H9 (cell line): ENCODE data around the gene CYBRD1. TPM values are rescaled to one million over a fixed set of nuclear protein-coding genes. Genes with fewer than 3 reads are reported as not detected.
A peak's percentile ranks its signal among the peaks of the same experiment; 100 is the strongest.

Source experiments
- DNase-seq: peaks from one replicate; pipeline ENCODE4 v3.0.0-alpha.2; 2017
- H2AFZ ChIP-seq: one replicate; pipeline ENCODE4 v1.6.1; 2013; ENCODE audit warnings: mild to moderate bottlenecking, low read length, control low read depth, moderate library complexity
- H2AK5ac ChIP-seq: 2 replicates; pipeline ENCODE4 v1.6.1; 2013; ENCODE audit warnings: low read length, control low read depth, mixed read lengths; ENCODE audit not compliant: insufficient read length
- H2BK120ac ChIP-seq: one replicate; pipeline ENCODE4 v1.6.1; 2013; ENCODE audit warnings: low read depth, mild to moderate bottlenecking, low read length, control low read depth, inconsistent platforms; ENCODE audit not compliant: poor library complexity, severe bottlenecking
- H2BK12ac ChIP-seq: 2 replicates; pipeline ENCODE4 v1.6.1; 2013; ENCODE audit warnings: low read length, control low read depth, mixed read lengths, low read depth; ENCODE audit not compliant: insufficient read length
- H2BK15ac ChIP-seq: 2 replicates; pipeline ENCODE4 v1.6.1; 2013; ENCODE audit warnings: low read depth, low read length, control low read depth
- H2BK20ac ChIP-seq: one replicate; pipeline ENCODE4 v1.6.1; 2013; ENCODE audit warnings: low read depth, mild to moderate bottlenecking, low read length, control low read depth, inconsistent platforms; ENCODE audit not compliant: poor library complexity, severe bottlenecking
- H2BK5ac ChIP-seq: 2 replicates; pipeline ENCODE4 v1.6.1; 2013; ENCODE audit warnings: low read length, control low read depth, mixed read lengths; ENCODE audit not compliant: insufficient read length
- H3K14ac ChIP-seq: 2 replicates; pipeline ENCODE4 v1.6.1; 2013; ENCODE audit warnings: low read length, control low read depth; ENCODE audit not compliant: insufficient read depth
- H3K18ac ChIP-seq: 2 replicates; pipeline ENCODE4 v1.6.1; 2013; ENCODE audit warnings: low read depth, mild to moderate bottlenecking, mixed read lengths, low read length, control low read depth; ENCODE audit not compliant: insufficient read length
- H3K23ac ChIP-seq: 2 replicates; pipeline ENCODE4 v1.6.1; 2013; ENCODE audit warnings: low read length, control low read depth, mixed read lengths, low read depth; ENCODE audit not compliant: insufficient read length
- H3K23me2 ChIP-seq: 2 replicates; pipeline ENCODE4 v1.6.1; 2013; ENCODE audit warnings: low read depth, mild to moderate bottlenecking, mixed read lengths, low read length, control low read depth; ENCODE audit not compliant: insufficient read length, poor library complexity, severe bottlenecking
- H3K27ac ChIP-seq: 2 replicates; pipeline ENCODE4 v1.5.1; 2013; ENCODE audit warnings: low read length, control low read depth, mixed read lengths, low read depth; ENCODE audit not compliant: insufficient read length
- H3K27me3 ChIP-seq: 2 replicates; pipeline ENCODE4 v1.6.1; 2013; ENCODE audit warnings: low read length, control low read depth, inconsistent platforms; ENCODE audit not compliant: insufficient read depth
- H3K4ac ChIP-seq: 2 replicates; pipeline ENCODE4 v1.6.1; 2013; ENCODE audit warnings: low read depth, mild to moderate bottlenecking, control low read depth, inconsistent platforms, low read length, moderate library complexity
- H3K4me1 ChIP-seq: 2 replicates; pipeline ENCODE4 v1.6.1; 2013; ENCODE audit warnings: low read length, control low read depth, inconsistent platforms; ENCODE audit not compliant: insufficient read depth
- H3K4me2 ChIP-seq: 2 replicates; pipeline ENCODE4 v1.6.1; 2013; ENCODE audit warnings: low read length, control low read depth, mixed read lengths; ENCODE audit not compliant: insufficient read length, insufficient read depth
- H3K56ac ChIP-seq: 2 replicates; pipeline ENCODE4 v1.6.1; 2013; ENCODE audit warnings: low read depth, mild to moderate bottlenecking, mixed read lengths, low read length, control low read depth; ENCODE audit not compliant: insufficient read length
- H3K79me1 ChIP-seq: 2 replicates; pipeline ENCODE4 v1.6.1; 2013; ENCODE audit warnings: low read depth, mild to moderate bottlenecking, moderate library complexity, low read length, control low read depth, inconsistent platforms; ENCODE audit not compliant: insufficient read depth, poor library complexity, severe bottlenecking
- H3K79me2 ChIP-seq: 2 replicates; pipeline ENCODE4 v1.6.1; 2013; ENCODE audit warnings: low read length, control low read depth, inconsistent platforms; ENCODE audit not compliant: insufficient read depth
- H3K9ac ChIP-seq: 2 replicates; pipeline ENCODE4 v1.6.1; 2013; ENCODE audit warnings: low read length, control low read depth, mixed read lengths; ENCODE audit not compliant: insufficient read length; ENCODE audit errors: extremely low read depth
- H3K9me3 ChIP-seq: one replicate; pipeline ENCODE4 v1.6.1; 2013; ENCODE audit warnings: low read depth, low read length, inconsistent platforms; ENCODE audit not compliant: control insufficient read depth
- H3T11ph ChIP-seq: one replicate; pipeline ENCODE4 v1.6.1; 2013; ENCODE audit warnings: mild to moderate bottlenecking, low read length, control low read depth, inconsistent platforms
- H4K20me1 ChIP-seq: one replicate; pipeline ENCODE4 v1.6.1; 2013; ENCODE audit not compliant: control insufficient read depth, insufficient read length, insufficient read depth
- H4K5ac ChIP-seq: 2 replicates; pipeline ENCODE4 v1.6.1; 2013; ENCODE audit warnings: low read depth, mild to moderate bottlenecking, mixed read lengths, low read length, control low read depth; ENCODE audit not compliant: insufficient read length
- H4K8ac ChIP-seq: replicated peaks from 2 replicates; pipeline ENCODE4 v1.6.1; 2013; ENCODE audit warnings: low read length, control low read depth, mixed read lengths, low read depth; ENCODE audit not compliant: insufficient read length
- H4K91ac ChIP-seq: 2 replicates; pipeline ENCODE4 v1.6.1; 2013; ENCODE audit warnings: low read depth, mild to moderate bottlenecking, moderate library complexity, mixed read lengths, low read length, control low read depth; ENCODE audit not compliant: insufficient read length
- H3K27ac Mint-ChIP-seq, 3 experiments: 2 replicates in 2 of 3; 3 replicates in 1 of 3; pipeline ENCODE4 v1.8.0; 2020 to 2021; ENCODE audit warnings: mixed read lengths in 3 of 3, mild to moderate bottlenecking in 1 of 3, moderate library complexity in 1 of 3
- H3K27me3 Mint-ChIP-seq: 2 replicates; pipeline ENCODE4 v1.8.0; 2021; ENCODE audit warnings: low read depth, mild to moderate bottlenecking, moderate library complexity, mixed read lengths
- H3K36me3 Mint-ChIP-seq, 3 experiments: 2 replicates in 2 of 3; 3 replicates in 1 of 3; pipeline ENCODE4 v1.8.0; 2020 to 2021; ENCODE audit warnings: low read depth in 3 of 3, mixed read lengths in 3 of 3; ENCODE audit not compliant: insufficient read depth in 1 of 3
- H3K4me1 Mint-ChIP-seq, 2 experiments: 2 replicates each; pipeline ENCODE4 v1.8.0; 2020; ENCODE audit warnings: mixed read lengths in 2 of 2
- H3K4me3 Mint-ChIP-seq, 2 experiments: 2 replicates in 1 of 2; 3 replicates in 1 of 2; pipeline ENCODE4 v1.8.0; 2020 to 2021; ENCODE audit warnings: mild to moderate bottlenecking in 2 of 2, mixed read lengths in 2 of 2, moderate library complexity in 1 of 2
- H3K9me3 Mint-ChIP-seq, 2 experiments: 2 replicates in 1 of 2; 3 replicates in 1 of 2; pipeline ENCODE4 v1.8.0; 2020; ENCODE audit warnings: mild to moderate bottlenecking in 2 of 2, mixed read lengths in 2 of 2, moderate library complexity in 1 of 2
- CTCF ChIP-seq: fragments of 200-600 bp; sonication (generic); conservative IDR thresholded peaks from 3 replicates; pipeline ENCODE4 v1.8.0; 2021; ENCODE audit warnings: antibody characterized with exemption, mild to moderate bottlenecking
- WGBS: extraction: QIAGEN DNeasy Blood & Tissue Kit; methylation state at CpG from one replicate; pipeline ENCODE4 v1.1.7; 2013; ENCODE audit warnings: missing lambda C conversion rate, low lambda C conversion rate, mixed read lengths; ENCODE audit not compliant: insufficient read length; ENCODE audit errors: extremely low coverage; 5-methylcytosine and 5-hydroxymethylcytosine counted together
- total RNA-seq: library from RNA; stranded (reverse); gene quantifications from 2 replicates; pipeline ENCODE4 v1.2.1, GENCODE V29; 2021

Gene CYBRD1
- total RNA-seq, 1 experiment from 2014 or later = 3.6 TPM

GRCh38 chr2:171490577-171490976 lies 31.7 kb upstream of the CYBRD1 start:
- no peak for TF ChIP-seq CTCF
- Histone ChIP-seq H3K79me1 (no peaks in the 10 kb centered on the region), H3K4me2 (no peak overlapping the region), H3K4me1 (peaks cover 8% of the 10 kb centered on the region; the same call in 1 of the 2 replicates), H4K20me1 (no peaks in the 10 kb centered on the region), H2BK20ac (no peak overlapping the region), H3K18ac (no peak overlapping the region), H3K27me3 (no peaks in the 10 kb centered on the region), H3K4ac (no peak overlapping the region), H4K5ac (no peak overlapping the region), H2BK15ac (no peak overlapping the region), H3K79me2 (no peaks in the 10 kb centered on the region), H3K9ac (no peak overlapping the region), H3K23me2 (no peaks in the 10 kb centered on the region), H3K56ac (no peak overlapping the region), H2AK5ac (no peak overlapping the region), H3K14ac (no peak overlapping the region), H2AFZ (no peak overlapping the region), H2BK12ac (no peak overlapping the region), H3K27ac (no peak overlapping the region), H3K23ac (no peak overlapping the region), H3T11ph (no peak overlapping the region), H2BK120ac (no peak overlapping the region), H4K91ac (no peak overlapping the region), H3K9me3 (no peaks in the 10 kb centered on the region), H4K8ac (no peak overlapping the region), H2BK5ac (no peak overlapping the region)
- H3K27ac Mint-ChIP-seq = peak overlapping the region in 1 of 3 experiments; percentile 54; a peak in 3 of 7 replicates
- no CpG with 5 or more reads among the region's 2 CpGs for WGBS
- H3K27me3 Mint-ChIP-seq = no peaks in the 10 kb centered on the region
- H3K4me3 Mint-ChIP-seq = no peak overlapping the region
- H3K4me1 Mint-ChIP-seq = peaks cover 19 to 20% of the 10 kb centered on the region in 2 experiments
- peaks cover 0 to 6% (median 0%) of the 10 kb centered on the region in 3 experiments; a peak in 1 of 7 replicates for H3K36me3 Mint-ChIP-seq
- no peak for DNase-seq
- no peaks in the 10 kb centered on the region for H3K9me3 Mint-ChIP-seq
